A549 (cell line): ENCODE measurements around the gene CLIP2. TPM values are rescaled to one million over a fixed set of nuclear protein-coding genes. Genes with fewer than 3 reads are reported as not detected.

Experiments used
- ATAC-seq, 2 experiments: fragments of 200-7000 bp in 1 of 2; fragments of >200 bp in 1 of 2; cut with Nextera tagmentation in 1 of 2; cut with Tn5 transposase in 1 of 2; 3 replicates each; pipeline versions ENCODE4 v1.8.0 to v1.9.1; 2018 to 2020; ENCODE audit warnings: mild to moderate bottlenecking in 1 of 2, moderate library complexity in 1 of 2
- CTCF ChIA-PET: fragments of 300-600 bp; sonication (Branson Sonifier 250); formaldehyde crosslinking; extraction: SDS; loops from one replicate; lab custom pipeline; 2021; ENCODE audit warnings: antibody characterized with exemption, inconsistent platforms; lab: Yijun Ruan, JAX
- POLR2A ChIA-PET: fragments of 350-600 bp; formaldehyde crosslinking; extraction: SDS; loops from one replicate; lab custom pipeline; 2021; ENCODE audit warnings: antibody characterized with exemption, inconsistent platforms; lab: Yijun Ruan, JAX
- DNase-seq, 2 experiments: peaks; one replicate each; pipeline versions ENCODE4 v3.0.0 to v3.0.0-alpha.2; 2011 to 2016; ENCODE audit warnings: low read depth in 1 of 2, low spot score in 1 of 2
- FAIRE-seq: peaks from 2 replicates; lab custom pipeline; 2011; peaks lifted over from hg19 to GRCh38; lab: Jason Lieb, UNC
- H3K27ac ChIP-seq, 2 experiments: fragments of >200 bp; sonication (Bioruptor Twin); formaldehyde crosslinking; 3 replicates each; pipeline ENCODE4 v1.5.1; 2016 to 2017
- H3K4me1 ChIP-seq: fragments of >200 bp; sonication (Bioruptor Twin); formaldehyde crosslinking; 3 replicates; pipeline ENCODE4 v1.6.1; 2016
- H3K4me2 ChIP-seq: fragments of >200 bp; sonication (Bioruptor Twin); formaldehyde crosslinking; 3 replicates; pipeline ENCODE4 v1.6.1; 2016
- H3K4me3 ChIP-seq: fragments of >200 bp; sonication (Bioruptor Twin); formaldehyde crosslinking; 3 replicates; pipeline ENCODE4 v1.5.1; 2016
- H3K9me3 ChIP-seq: fragments of >200 bp; sonication (Bioruptor Twin); formaldehyde crosslinking; 3 replicates; pipeline ENCODE4 v1.6.1; 2016
- CBX2 ChIP-seq: fragments of 200-600 bp; sonication (generic); IDR thresholded peaks from 2 replicates; pipeline ENCODE4 v1.6.1; 2016; ENCODE audit warnings: low read depth, mild to moderate bottlenecking, borderline replicate concordance
- CHD4 ChIP-seq: fragments of 200-600 bp; sonication (generic); IDR thresholded peaks from 2 replicates; pipeline ENCODE4 v1.6.1; 2016; ENCODE audit warnings: antibody characterized with exemption, mild to moderate bottlenecking, borderline replicate concordance
- ESRRA ChIP-seq: fragments of 150-350 bp; IDR thresholded peaks from 2 replicates; pipeline ENCODE4 v1.6.1; 2014; ENCODE audit warnings: mild to moderate bottlenecking, low read length, borderline replicate concordance
- FOSL2 ChIP-seq, 2 experiments: fragments of 450-650 bp in 1 of 2; fragments of >200 bp in 1 of 2; sonication (Bioruptor Twin) in 1 of 2; formaldehyde crosslinking; IDR thresholded peaks; 2 replicates each; pipeline versions ENCODE4 v1.5.0 to v1.6.1; 2016 to 2020; ENCODE audit warnings: mild to moderate bottlenecking in 1 of 2, moderate library complexity in 1 of 2
- GATA3 ChIP-seq: IDR thresholded peaks from 2 replicates; pipeline ENCODE4 v1.6.1; 2012; ENCODE audit warnings: borderline replicate concordance
- HDAC2 ChIP-seq: fragments of 200-600 bp; sonication (generic); IDR thresholded peaks from 2 replicates; pipeline ENCODE4 v1.6.1; 2016
- JUN ChIP-seq, 2 experiments: fragments of >200 bp; sonication (Bioruptor Twin); formaldehyde crosslinking; IDR thresholded peaks; 2 replicates in 1 of 2; 3 replicates in 1 of 2; pipeline ENCODE4 v1.6.1; 2016 to 2017
- KDM1A ChIP-seq: fragments of 200-600 bp; sonication (generic); IDR thresholded peaks from 2 replicates; pipeline ENCODE4 v1.6.1; 2016; ENCODE audit warnings: low read depth, mild to moderate bottlenecking
- MAZ ChIP-seq: fragments of 150-350 bp; IDR thresholded peaks from 2 replicates; pipeline ENCODE4 v1.6.1; 2014; ENCODE audit warnings: antibody characterized with exemption, low read depth, low read length, borderline replicate concordance
- MYC ChIP-seq: IDR thresholded peaks from 2 replicates; pipeline ENCODE4 v1.6.1; 2012; ENCODE audit warnings: mild to moderate bottlenecking, inconsistent platforms, low read length, improper control_type of control experiment, borderline replicate concordance
- NR3C1 ChIP-seq: fragments of >200 bp; sonication (Bioruptor Twin); formaldehyde crosslinking; IDR thresholded peaks from 3 replicates; pipeline ENCODE4 v1.6.1; 2017
- PHF8 ChIP-seq: fragments of 200-600 bp; sonication (generic); IDR thresholded peaks from 2 replicates; pipeline ENCODE4 v1.6.1; 2016; ENCODE audit warnings: low read depth, mild to moderate bottlenecking, antibody characterized with exemption, moderate library complexity, borderline replicate concordance
- RCOR1 ChIP-seq: fragments of 150-350 bp; IDR thresholded peaks from 2 replicates; pipeline ENCODE4 v1.6.1; 2014; ENCODE audit warnings: antibody characterized with exemption, low read length, low read depth
- RNF2 ChIP-seq: fragments of 200-600 bp; sonication (generic); IDR thresholded peaks from 2 replicates; pipeline ENCODE4 v1.6.1; 2016; ENCODE audit warnings: low read depth, mild to moderate bottlenecking, antibody characterized with exemption, moderate library complexity, borderline replicate concordance
- TFCP2L1 ChIP-seq: fragments of 250-450 bp; sonication (Bioruptor Pico); IDR thresholded peaks from 2 replicates; pipeline ENCODE4 v1.5.0; 2021; ENCODE audit warnings: mild to moderate bottlenecking
- TP53 ChIP-seq: fragments of 250-450 bp; sonication (Bioruptor Pico); IDR thresholded peaks from 2 replicates; pipeline ENCODE4 v1.5.0; 2021; ENCODE audit warnings: mild to moderate bottlenecking, moderate library complexity
- ZC3H11A ChIP-seq: fragments of 450-650 bp; IDR thresholded peaks from 2 replicates; pipeline ENCODE4 v1.6.1; 2014; ENCODE audit warnings: antibody characterized with exemption, mild to moderate bottlenecking
- ZFP36 ChIP-seq: fragments of 450-650 bp; IDR thresholded peaks from 2 replicates; pipeline ENCODE4 v1.6.1; 2014; ENCODE audit warnings: borderline replicate concordance; ENCODE audit not compliant: partially characterized antibody
- ZSCAN20 ChIP-seq: fragments of 250-450 bp; sonication (Bioruptor Pico); IDR thresholded peaks from 2 replicates; pipeline ENCODE4 v1.8.0; 2022; ENCODE audit warnings: mild to moderate bottlenecking, moderate library complexity
- WGBS: methylation state at CpG from one replicate; pipeline ENCODE4 v1.1.6; 2017; ENCODE audit errors: missing lambda C conversion rate; 5-methylcytosine and 5-hydroxymethylcytosine counted together
- polyA plus RNA-seq, 4 experiments: library from polyadenylated mRNA; depleted of rRNA in 3 of 4; stranded (reverse); fragments of >200 nt; fragmentation: RNase III in 1 of 4; extraction: RNeasy Plus Mini Kit Qiagen cat#74134 plus additional on column Dnase treatment in 1 of 4; gene quantifications; 2 replicates in 3 of 4; 3 replicates in 1 of 4; pipeline ENCODE4 v1.2.3, GENCODE V29; 2011 to 2017
- TF ChIP-seq, protein P1 (sequence below): IDR thresholded peaks from 2 replicates; pipeline ENCODE4 v1.6.1; 2012
- TF ChIP-seq, protein P2 (sequence below): fragments of >200 bp; sonication (Bioruptor Twin); formaldehyde crosslinking; IDR thresholded peaks from 3 replicates; pipeline ENCODE4 v1.6.1; 2016
- TF ChIP-seq, protein P3 (sequence below): fragments of 450-650 bp; IDR thresholded peaks from 2 replicates; pipeline ENCODE4 v1.6.1; 2014; ENCODE audit warnings: antibody characterized with exemption
- TF ChIP-seq, protein P4 (sequence below): fragments of 200-600 bp; sonication (generic); IDR thresholded peaks from 2 replicates; pipeline ENCODE4 v1.6.1; 2016; ENCODE audit warnings: antibody characterized with exemption, mild to moderate bottlenecking, moderate library complexity

The CLIP2 gene
- polyA plus RNA-seq, 2 of the 4 experiments (the other 2 are of a cell fraction), result 3.7 to 17.0 TPM

DNA sequence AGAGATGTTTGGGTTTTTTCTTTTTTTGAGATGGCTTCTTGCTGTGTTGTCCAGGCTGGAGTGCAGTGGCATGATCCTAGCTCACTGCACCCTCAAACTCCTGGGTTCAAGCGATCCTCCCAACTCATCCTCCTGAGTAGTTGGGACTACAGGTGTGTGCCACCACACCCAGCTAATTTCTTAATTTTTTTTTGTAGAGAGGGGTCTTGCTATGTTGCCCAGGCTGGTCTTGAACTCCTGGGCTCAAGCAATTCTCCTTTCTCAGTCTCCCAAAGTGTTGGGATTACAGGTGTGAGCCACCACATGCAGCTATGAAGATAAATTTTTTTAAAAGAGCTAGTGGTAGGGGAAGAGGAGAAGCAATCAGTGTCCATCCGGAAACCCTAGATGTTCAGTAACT is 56.8 kb downstream of the CLIP2 start (continued):
- no peak for TF ChIP-seq PHF8
- no peak for TF ChIP-seq KDM1A

DNA sequence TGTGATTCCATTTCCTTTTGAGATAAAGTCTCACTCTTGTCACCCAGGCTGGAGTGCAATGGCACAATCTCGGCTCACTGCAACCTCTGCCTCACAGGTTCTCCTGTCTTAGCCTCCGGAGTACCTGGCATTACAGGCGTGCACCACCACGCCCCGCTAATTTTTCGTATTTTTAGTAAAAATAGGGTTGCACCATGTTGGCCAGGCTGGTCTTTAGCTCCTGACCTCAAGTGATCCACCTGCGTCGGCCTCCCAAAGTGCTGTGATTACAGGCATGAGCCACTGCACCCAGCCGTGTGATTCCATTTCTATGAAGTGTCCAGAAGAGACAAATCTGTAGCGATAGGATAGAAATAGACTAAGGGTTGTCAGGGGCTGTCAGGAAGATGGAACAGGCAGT is 60.4 kb downstream of the CLIP2 start:
- Histone ChIP-seq H3K4me2 (no peak overlapping the region), H3K9me3 (no peaks in the 10 kb centered on the region), H3K27ac (no peak overlapping the region), H3K4me3 (no peak overlapping the region), H3K4me1 (peaks cover 4% of the 10 kb centered on the region)
- ChIA-PET POLR2A (no interaction called here), CTCF (interaction anchor here (1.2 kb wide), 1 partner anchor 51 kb away, joined by 4 read pairs; no protein-coding TSS in a partner anchor)
- FAIRE-seq (no peak), DNase-seq (no peak), ATAC-seq (no peak)
- 95% methylated on average over 10 of the region's 10 CpGs for WGBS
- TF ChIP-seq CBX2 (no peak), MAZ (no peak), NR3C1 (no peak), CHD4 (no peak), ZC3H11A (no peak), MYC (no peak), TFCP2L1 (CRISPR knock-in tag) (no peak)
- TF ChIP-seq, protein P1, sequence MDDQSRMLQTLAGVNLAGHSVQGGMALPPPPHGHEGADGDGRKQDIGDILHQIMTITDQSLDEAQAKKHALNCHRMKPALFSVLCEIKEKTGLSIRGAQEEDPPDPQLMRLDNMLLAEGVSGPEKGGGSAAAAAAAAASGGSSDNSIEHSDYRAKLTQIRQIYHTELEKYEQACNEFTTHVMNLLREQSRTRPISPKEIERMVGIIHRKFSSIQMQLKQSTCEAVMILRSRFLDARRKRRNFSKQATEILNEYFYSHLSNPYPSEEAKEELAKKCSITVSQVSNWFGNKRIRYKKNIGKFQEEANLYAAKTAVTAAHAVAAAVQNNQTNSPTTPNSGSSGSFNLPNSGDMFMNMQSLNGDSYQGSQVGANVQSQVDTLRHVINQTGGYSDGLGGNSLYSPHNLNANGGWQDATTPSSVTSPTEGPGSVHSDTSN, result no peak

DNA sequence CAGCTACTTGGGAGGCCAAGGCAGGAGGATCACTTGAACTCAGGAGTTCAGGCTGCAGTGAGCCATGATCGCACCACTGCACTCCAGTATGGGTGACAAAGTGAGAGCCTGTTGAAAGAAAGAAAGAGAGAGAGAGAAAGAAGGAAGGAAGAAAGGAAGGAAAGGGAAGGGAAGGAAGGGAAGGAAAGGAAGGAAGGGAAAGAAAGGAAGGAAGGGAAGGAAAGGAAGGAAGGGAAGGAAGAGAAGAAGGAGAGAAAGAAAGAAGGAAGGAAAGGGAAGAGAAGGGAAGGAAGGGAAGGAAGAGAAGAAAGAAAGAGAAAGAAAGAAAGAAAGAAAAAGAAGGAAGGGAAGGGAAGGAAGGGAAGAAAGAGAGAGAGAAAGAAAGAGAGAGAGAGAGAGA is 61.5 kb downstream of the CLIP2 start:
- ATAC-seq, result no peak
- DNase-seq, result no peak
- H3K4me1 ChIP-seq, result peaks cover 6% of the 10 kb centered on the region
- WGBS, result 90% methylated on average over 1 of the region's 1 CpG
- FAIRE-seq, result no peak
- no peak overlapping the region for H3K4me2 ChIP-seq
- H3K9me3 ChIP-seq, result peaks cover 5% of the 10 kb centered on the region
- TF ChIP-seq RNF2 (no peak), RCOR1 (no peak), HDAC2 (no peak), PHF8 (no peak), TP53 (CRISPR knock-in tag) (no peak), KDM1A (no peak)
- TF ChIP-seq, protein P2, sequence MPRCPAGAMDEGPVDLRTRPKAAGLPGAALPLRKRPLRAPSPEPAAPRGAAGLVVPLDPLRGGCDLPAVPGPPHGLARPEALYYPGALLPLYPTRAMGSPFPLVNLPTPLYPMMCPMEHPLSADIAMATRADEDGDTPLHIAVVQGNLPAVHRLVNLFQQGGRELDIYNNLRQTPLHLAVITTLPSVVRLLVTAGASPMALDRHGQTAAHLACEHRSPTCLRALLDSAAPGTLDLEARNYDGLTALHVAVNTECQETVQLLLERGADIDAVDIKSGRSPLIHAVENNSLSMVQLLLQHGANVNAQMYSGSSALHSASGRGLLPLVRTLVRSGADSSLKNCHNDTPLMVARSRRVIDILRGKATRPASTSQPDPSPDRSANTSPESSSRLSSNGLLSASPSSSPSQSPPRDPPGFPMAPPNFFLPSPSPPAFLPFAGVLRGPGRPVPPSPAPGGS, result no peak
- TF ChIP-seq, protein P3, sequence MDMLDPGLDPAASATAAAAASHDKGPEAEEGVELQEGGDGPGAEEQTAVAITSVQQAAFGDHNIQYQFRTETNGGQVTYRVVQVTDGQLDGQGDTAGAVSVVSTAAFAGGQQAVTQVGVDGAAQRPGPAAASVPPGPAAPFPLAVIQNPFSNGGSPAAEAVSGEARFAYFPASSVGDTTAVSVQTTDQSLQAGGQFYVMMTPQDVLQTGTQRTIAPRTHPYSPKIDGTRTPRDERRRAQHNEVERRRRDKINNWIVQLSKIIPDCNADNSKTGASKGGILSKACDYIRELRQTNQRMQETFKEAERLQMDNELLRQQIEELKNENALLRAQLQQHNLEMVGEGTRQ, result no peak
- TF ChIP-seq, protein P1, result no peak
- H3K4me3 ChIP-seq, result no peak overlapping the region
- H3K27ac ChIP-seq, result no peak overlapping the region
- ChIA-PET CTCF (interaction anchor here (1.0 to 2.2 kb wide), 2 partner anchors 76 to 144 kb away, joined by 3 to 5 read pairs; no protein-coding TSS in a partner anchor), POLR2A (no interaction called here)

DNA sequence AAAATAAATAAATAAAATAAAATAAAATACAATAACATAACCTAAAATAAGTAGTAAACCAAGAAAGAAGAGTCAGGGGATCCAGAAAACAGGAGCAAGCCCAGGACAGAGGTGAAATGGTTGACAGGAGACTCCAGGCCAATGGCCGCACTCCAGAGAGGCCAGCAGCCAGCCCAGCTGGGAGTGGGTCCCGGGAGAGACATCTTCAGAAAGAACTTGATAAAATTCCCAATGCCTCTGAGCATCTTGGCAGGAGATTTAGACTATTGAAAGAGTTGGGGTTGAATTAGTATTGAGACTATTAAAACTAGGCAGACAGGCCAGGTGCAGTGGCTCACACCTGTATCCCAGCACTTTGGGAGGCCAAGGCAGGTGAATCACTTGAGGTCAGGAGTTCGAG is 62.6 kb downstream of the CLIP2 start:
- WGBS, result 93% methylated on average over 3 of the region's 3 CpGs
- ATAC-seq, result no peak
- ChIA-PET POLR2A (no interaction called here), CTCF (interaction anchor here (0.6 to 2.2 kb wide), 4 partner anchors 9 to 335 kb away, joined by 3 to 5 read pairs (median 3); no protein-coding TSS in a partner anchor)
- Histone ChIP-seq H3K9me3 (peaks cover 13% of the 10 kb centered on the region), H3K4me2 (no peak overlapping the region), H3K4me3 (no peak overlapping the region), H3K27ac (no peak overlapping the region), H3K4me1 (peaks cover 6% of the 10 kb centered on the region)
- FAIRE-seq, result no peak
- DNase-seq, result no peak
- TF ChIP-seq FOSL2 (IDR thresholded peaks at IDR 0.05), result no peak
- TF ChIP-seq FOSL2 (CRISPR knock-in tag; IDR thresholded peaks at IDR 0.05), result no peak
- no peak for TF ChIP-seq CBX2
- TF ChIP-seq GATA3, result no peak
- no peak for TF ChIP-seq ZFP36
- TF ChIP-seq ZSCAN20 (CRISPR knock-in tag), result no peak
- TF ChIP-seq JUN (IDR thresholded peaks at IDR 0.05), result no peak
- TF ChIP-seq, protein P4, sequence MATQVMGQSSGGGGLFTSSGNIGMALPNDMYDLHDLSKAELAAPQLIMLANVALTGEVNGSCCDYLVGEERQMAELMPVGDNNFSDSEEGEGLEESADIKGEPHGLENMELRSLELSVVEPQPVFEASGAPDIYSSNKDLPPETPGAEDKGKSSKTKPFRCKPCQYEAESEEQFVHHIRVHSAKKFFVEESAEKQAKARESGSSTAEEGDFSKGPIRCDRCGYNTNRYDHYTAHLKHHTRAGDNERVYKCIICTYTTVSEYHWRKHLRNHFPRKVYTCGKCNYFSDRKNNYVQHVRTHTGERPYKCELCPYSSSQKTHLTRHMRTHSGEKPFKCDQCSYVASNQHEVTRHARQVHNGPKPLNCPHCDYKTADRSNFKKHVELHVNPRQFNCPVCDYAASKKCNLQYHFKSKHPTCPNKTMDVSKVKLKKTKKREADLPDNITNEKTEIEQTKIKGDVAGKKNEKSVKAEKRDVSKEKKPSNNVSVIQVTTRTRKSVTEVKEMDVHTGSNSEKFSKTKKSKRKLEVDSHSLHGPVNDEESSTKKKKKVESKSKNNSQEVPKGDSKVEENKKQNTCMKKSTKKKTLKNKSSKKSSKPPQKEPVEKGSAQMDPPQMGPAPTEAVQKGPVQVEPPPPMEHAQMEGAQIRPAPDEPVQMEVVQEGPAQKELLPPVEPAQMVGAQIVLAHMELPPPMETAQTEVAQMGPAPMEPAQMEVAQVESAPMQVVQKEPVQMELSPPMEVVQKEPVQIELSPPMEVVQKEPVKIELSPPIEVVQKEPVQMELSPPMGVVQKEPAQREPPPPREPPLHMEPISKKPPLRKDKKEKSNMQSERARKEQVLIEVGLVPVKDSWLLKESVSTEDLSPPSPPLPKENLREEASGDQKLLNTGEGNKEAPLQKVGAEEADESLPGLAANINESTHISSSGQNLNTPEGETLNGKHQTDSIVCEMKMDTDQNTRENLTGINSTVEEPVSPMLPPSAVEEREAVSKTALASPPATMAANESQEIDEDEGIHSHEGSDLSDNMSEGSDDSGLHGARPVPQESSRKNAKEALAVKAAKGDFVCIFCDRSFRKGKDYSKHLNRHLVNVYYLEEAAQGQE, result no peak
- TF ChIP-seq ESRRA, result no peak
- TF ChIP-seq, protein P1, result no peak
